Measurements from ENCODE around the gene CYB5R3. TPM values are rescaled to one million over a fixed set of nuclear protein-coding genes. Genes with fewer than 3 reads are reported as not detected.

CYB5R3 gene
- total RNA-seq, 1 donor from 2014 or later: 99.0 TPM

- Mint-ChIP-seq H3K36me3 (peaks cover 13% of the 10 kb centered on the region), H3K9me3 (no peaks in the 10 kb centered on the region), H3K4me1 (peaks cover 8% of the 10 kb centered on the region), H3K27me3 (ENCODE audit: low read depth) (no peaks in the 10 kb centered on the region), H3K27ac (no peak overlapping the region), H3K4me3 (no peak overlapping the region)
- no peak for TF ChIP-seq CTCF (IDR thresholded peaks at IDR 0.05; ENCODE audit: unreplicated experiment)
- DNase-seq (ENCODE audit: low spot score in 2 of 2, unreplicated experiment in 2 of 2): no peak
Measured at GRCh38 chr22:42639541-42640241, 9.5 kb downstream of the CYB5R3 start.

GRCh38 chr22:42637555-42637954 lies 11.6 kb downstream of the CYB5R3 start:
- TF ChIP-seq CTCF (IDR thresholded peaks at IDR 0.05; ENCODE audit: unreplicated experiment): no peak
- no peaks in the 10 kb centered on the region for H3K9me3 Mint-ChIP-seq
- peaks cover 13% of the 10 kb centered on the region for H3K36me3 Mint-ChIP-seq
- no peak overlapping the region for H3K27ac Mint-ChIP-seq
- H3K4me1 Mint-ChIP-seq: no peaks in the 10 kb centered on the region
- H3K27me3 Mint-ChIP-seq (ENCODE audit: low read depth): no peaks in the 10 kb centered on the region
- DNase-seq (ENCODE audit: low spot score in 2 of 2, unreplicated experiment in 2 of 2): no peak
- no peak overlapping the region for H3K4me3 Mint-ChIP-seq

GRCh38 chr22:42636506-42636905 lies 12.7 kb downstream of the CYB5R3 start:
- Mint-ChIP-seq H3K27me3 (ENCODE audit: low read depth) (no peaks in the 10 kb centered on the region), H3K4me1 (no peaks in the 10 kb centered on the region), H3K27ac (no peak overlapping the region), H3K9me3 (no peaks in the 10 kb centered on the region), H3K4me3 (no peak overlapping the region), H3K36me3 (peaks cover 16% of the 10 kb centered on the region)
- DNase-seq (ENCODE audit: low spot score in 2 of 2, unreplicated experiment in 2 of 2): no peak
- TF ChIP-seq CTCF (IDR thresholded peaks at IDR 0.05; ENCODE audit: unreplicated experiment): no peak

GRCh38 chr22:42635531-42635930 lies 13.7 kb downstream of the CYB5R3 start:
- Mint-ChIP-seq H3K36me3 (peaks cover 16% of the 10 kb centered on the region), H3K27me3 (ENCODE audit: low read depth) (no peaks in the 10 kb centered on the region), H3K27ac (no peak overlapping the region), H3K9me3 (no peaks in the 10 kb centered on the region), H3K4me1 (no peaks in the 10 kb centered on the region), H3K4me3 (no peak overlapping the region)
- DNase-seq (ENCODE audit: low spot score in 2 of 2, unreplicated experiment in 2 of 2): no peak
- no peak for TF ChIP-seq CTCF (IDR thresholded peaks at IDR 0.05; ENCODE audit: unreplicated experiment)

GRCh38 chr22:42633013-42633412 lies 16.2 kb downstream of the CYB5R3 start:
- DNase-seq (ENCODE audit: low spot score in 2 of 2, unreplicated experiment in 2 of 2): no peak
- no peaks in the 10 kb centered on the region for H3K4me1 Mint-ChIP-seq
- no peak overlapping the region for H3K27ac Mint-ChIP-seq
- H3K36me3 Mint-ChIP-seq: peaks cover 25% of the 10 kb centered on the region
- no peak overlapping the region for H3K4me3 Mint-ChIP-seq
- TF ChIP-seq CTCF (IDR thresholded peaks at IDR 0.05; ENCODE audit: unreplicated experiment): no peak
- no peaks in the 10 kb centered on the region for H3K27me3 Mint-ChIP-seq (ENCODE audit: low read depth)
- no peaks in the 10 kb centered on the region for H3K9me3 Mint-ChIP-seq
